Body of pancreas (tissue), 4 donors: ENCODE measurements around the gene NTMT1. TPM values are rescaled to one million over a fixed set of nuclear protein-coding genes. Genes with fewer than 3 reads are reported as not detected.
A peak's percentile ranks its signal among the peaks of the same experiment; 100 is the strongest.

Experiments used
- ATAC-seq: fragments of 150-250 bp; one replicate; pipeline ENCODE4 v1.9.1; 2016
- DNase-seq, 4 donors: peaks; one replicate each; pipeline ENCODE4 v3.0.0-alpha.2; 2019
- H3K27ac ChIP-seq, 4 donors: fragments of 200-600 bp; sonication (generic); 1 replicate in 3 of 4; 2 replicates in 1 of 4; pipeline versions ENCODE4 v1.5.1 to v1.6.1; 2016 to 2019; ENCODE audit warnings: mild to moderate bottlenecking in 1 of 4, mixed read lengths in 1 of 4, moderate library complexity in 1 of 4
- H3K27me3 ChIP-seq, 2 donors: fragments of 200-600 bp; sonication (generic); one replicate each; pipeline ENCODE4 v1.6.0; 2016; ENCODE audit warnings: mild to moderate bottlenecking in 1 of 2
- H3K36me3 ChIP-seq, 2 donors: fragments of 200-600 bp; sonication (generic); replicated peaks in 1 of 2; 2 replicates each; pipeline ENCODE4 v1.5.1; 2016; ENCODE audit warnings: low read depth in 2 of 2; ENCODE audit not compliant: insufficient read depth in 1 of 2
- H3K4me1 ChIP-seq: fragments of 200-600 bp; sonication (generic); one replicate; pipeline ENCODE4 v1.6.0; 2016
- H3K4me3 ChIP-seq, 2 donors: fragments of 200-600 bp; sonication (generic); 1 replicate in 1 of 2; 2 replicates in 1 of 2; pipeline ENCODE4 v1.5.1; 2016 to 2019
- H3K9me3 ChIP-seq, 3 donors: fragments of 200-600 bp; sonication (generic); 1 replicate in 2 of 3; 2 replicates in 1 of 3; pipeline ENCODE4 v1.5.1; 2016
- CTCF ChIP-seq, 7 experiments: fragments of 450-650 bp in 4 of 7; fragments of 200-600 bp in 3 of 7; sonication (generic) in 3 of 7; IDR thresholded peaks; one replicate each; pipeline ENCODE4 v1.5.1; 2016 to 2019; ENCODE audit warnings: antibody characterized with exemption in 7 of 7
- POLR2A ChIP-seq, 3 donors: fragments of 450-650 bp; IDR thresholded peaks; one replicate each; pipeline ENCODE4 v1.6.1; 2016; ENCODE audit warnings: antibody characterized with exemption in 3 of 3, mild to moderate bottlenecking in 2 of 3
- WGBS, 2 donors: methylation state at CpG; one replicate each; pipeline ENCODE4 v1.1.5; 2017; 5-methylcytosine and 5-hydroxymethylcytosine counted together
- intact Hi-C: fragments of 100-400 bp; cut with DNase I; formaldehyde crosslinking; loops from one replicate; pipeline ENCODE4 v1.15.1; 2023
- total RNA-seq, 2 donors: library from RNA; depleted of rRNA; stranded (reverse); fragments of >200 nt; gene quantifications; one replicate each; pipeline ENCODE4 v1.1.0, GENCODE V29; 2016

NTMT1 gene
- total RNA-seq, 2 donors from 2014 or later: 11.2 to 14.5 TPM

GRCh38 chr9:129606161-129607026 lies 19.6 kb upstream of the NTMT1 start:
- Histone ChIP-seq H3K9me3 (no peaks in the 10 kb centered on the region), H3K36me3 (no peaks in the 10 kb centered on the region), H3K4me1 (peaks cover 26% of the 10 kb centered on the region), H3K27me3 (no peaks in the 10 kb centered on the region), H3K27ac (peak overlapping the region; percentile 61 to 88 (median 75)), H3K4me3 (no peak overlapping the region)
- no peak for TF ChIP-seq POLR2A (IDR thresholded peaks at IDR 0.05)
- no peak for TF ChIP-seq CTCF (IDR thresholded peaks at IDR 0.05)
- ATAC-seq (no peak), DNase-seq (no peak)
- WGBS, 2 donors: 77 to 82% methylated on average over 10 to 14 of the region's 15 CpGs
- intact Hi-C loops: loop anchor here (10.0 kb wide), 1 partner anchor 102 kb away; no protein-coding TSS in a partner anchor

- H3K36me3 ChIP-seq: no peaks in the 10 kb centered on the region
- peaks cover 29% of the 10 kb centered on the region for H3K4me1 ChIP-seq
- H3K9me3 ChIP-seq: no peaks in the 10 kb centered on the region
- intact Hi-C loops: loop anchor here (10.0 kb wide), 1 partner anchor 102 kb away; no protein-coding TSS in a partner anchor
- ATAC-seq (no peak), DNase-seq (no peak)
- WGBS, 2 donors: 72 to 78% methylated on average over 6 of the region's 6 CpGs
- no peaks in the 10 kb centered on the region for H3K27me3 ChIP-seq
- no peak overlapping the region for H3K4me3 ChIP-seq
- no peak for TF ChIP-seq POLR2A (IDR thresholded peaks at IDR 0.05)
- no peak for TF ChIP-seq CTCF (IDR thresholded peaks at IDR 0.05)
- H3K27ac ChIP-seq: peak overlapping the region; percentile 61 to 88 (median 75)
These were observed 19.0 kb upstream of the NTMT1 start for GRCh38 chr9:129607027-129607387.

GRCh38 chr9:129608561-129609481 lies 17.1 kb upstream of the NTMT1 start:
- no peak for ATAC-seq
- Histone ChIP-seq H3K4me1 (peaks cover 29% of the 10 kb centered on the region), H3K9me3 (no peaks in the 10 kb centered on the region), H3K36me3 (no peaks in the 10 kb centered on the region), H3K27ac (peak overlapping the region; percentile 69 to 88 (median 83)), H3K4me3 (no peak overlapping the region), H3K27me3 (no peaks in the 10 kb centered on the region)
- intact Hi-C loops: loop anchor here (10.0 kb wide), 1 partner anchor 104 kb away; no protein-coding TSS in a partner anchor
- no peak for TF ChIP-seq CTCF (IDR thresholded peaks at IDR 0.05)
- no peak for TF ChIP-seq POLR2A (IDR thresholded peaks at IDR 0.05)
- peak in 1 of 4 donors; percentile 49 for DNase-seq
- 81 to 86% methylated on average over 14 to 27 of the region's 27 CpGs for WGBS, 2 donors

GRCh38 chr9:129609486-129610212 lies 16.3 kb upstream of the NTMT1 start:
- intact Hi-C loops: loop anchor here (5.0 to 10.0 kb wide), 2 partner anchors 105 to 482 kb away; no protein-coding TSS in a partner anchor
- no peaks in the 10 kb centered on the region for H3K9me3 ChIP-seq
- H3K4me3 ChIP-seq: no peak overlapping the region
- no peaks in the 10 kb centered on the region for H3K36me3 ChIP-seq
- peak overlapping the region; percentile 69 to 88 (median 83) for H3K27ac ChIP-seq
- ATAC-seq (no peak), DNase-seq (peak in 2 of 4 donors; percentile 42 to 56)
- H3K4me1 ChIP-seq: peaks cover 29% of the 10 kb centered on the region
- H3K27me3 ChIP-seq: no peaks in the 10 kb centered on the region
- 31 to 35% methylated on average over 8 to 23 of the region's 30 CpGs for WGBS, 2 donors
- TF ChIP-seq POLR2A (IDR thresholded peaks at IDR 0.05) (no peak), CTCF (IDR thresholded peaks at IDR 0.05) (no peak)
